ENCODE data around the gene CLCN4. TPM values are rescaled to one million over a fixed set of nuclear protein-coding genes. Genes with fewer than 3 reads are reported as not detected.

CLCN4 gene
- total RNA-seq, 2 donors from 2014 or later, result 0.33 to 1.6 TPM

DNA sequence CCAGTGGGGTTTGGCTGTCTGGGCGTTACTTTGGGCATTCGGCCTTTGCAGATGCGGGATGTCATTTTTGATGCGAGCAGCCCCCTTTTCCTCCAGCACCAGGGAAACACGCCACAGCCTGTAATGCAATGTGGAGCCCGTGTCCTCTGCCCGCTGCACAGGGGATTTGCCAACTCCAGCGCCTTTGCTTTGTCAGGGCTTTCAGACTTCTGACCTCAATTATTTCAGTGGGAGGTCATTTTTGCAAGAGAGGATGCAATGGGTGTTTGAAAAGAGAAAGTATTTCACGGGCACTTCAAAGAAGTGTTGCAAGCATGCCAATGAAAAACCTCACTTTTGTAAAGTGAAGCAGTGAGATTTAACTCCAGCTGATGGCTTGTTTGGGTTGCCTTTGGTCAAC, 11.5 kb downstream of the CLCN4 start:
- TF ChIP-seq, protein P1, sequence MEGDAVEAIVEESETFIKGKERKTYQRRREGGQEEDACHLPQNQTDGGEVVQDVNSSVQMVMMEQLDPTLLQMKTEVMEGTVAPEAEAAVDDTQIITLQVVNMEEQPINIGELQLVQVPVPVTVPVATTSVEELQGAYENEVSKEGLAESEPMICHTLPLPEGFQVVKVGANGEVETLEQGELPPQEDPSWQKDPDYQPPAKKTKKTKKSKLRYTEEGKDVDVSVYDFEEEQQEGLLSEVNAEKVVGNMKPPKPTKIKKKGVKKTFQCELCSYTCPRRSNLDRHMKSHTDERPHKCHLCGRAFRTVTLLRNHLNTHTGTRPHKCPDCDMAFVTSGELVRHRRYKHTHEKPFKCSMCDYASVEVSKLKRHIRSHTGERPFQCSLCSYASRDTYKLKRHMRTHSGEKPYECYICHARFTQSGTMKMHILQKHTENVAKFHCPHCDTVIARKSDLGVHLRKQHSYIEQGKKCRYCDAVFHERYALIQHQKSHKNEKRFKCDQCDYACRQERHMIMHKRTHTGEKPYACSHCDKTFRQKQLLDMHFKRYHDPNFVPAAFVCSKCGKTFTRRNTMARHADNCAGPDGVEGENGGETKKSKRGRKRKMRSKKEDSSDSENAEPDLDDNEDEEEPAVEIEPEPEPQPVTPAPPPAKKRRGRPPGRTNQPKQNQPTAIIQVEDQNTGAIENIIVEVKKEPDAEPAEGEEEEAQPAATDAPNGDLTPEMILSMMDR (IDR thresholded peaks at IDR 0.05), result no peak
- TF ChIP-seq POLR2A (IDR thresholded peaks at IDR 0.05), result no peak
- Histone ChIP-seq H3K9me3 (no peaks in the 10 kb centered on the region), H3K4me1 (no peaks in the 10 kb centered on the region), H3K4me3 (no peak overlapping the region), H3K36me3 (replicated peaks in 1 of 2; ENCODE audit: insufficient read depth in 1 of 2, low read depth in 2 of 2) (no peaks in the 10 kb centered on the region), H3K27me3 (no peaks in the 10 kb centered on the region), H3K27ac (no peak overlapping the region)
- DNase-seq (no peak), ATAC-seq (no peak)
- 80 to 87% methylated on average over 6 to 8 of the region's 9 CpGs for WGBS, 2 donors
- intact Hi-C loops (cut with DNase I), result no loop called here

DNA sequence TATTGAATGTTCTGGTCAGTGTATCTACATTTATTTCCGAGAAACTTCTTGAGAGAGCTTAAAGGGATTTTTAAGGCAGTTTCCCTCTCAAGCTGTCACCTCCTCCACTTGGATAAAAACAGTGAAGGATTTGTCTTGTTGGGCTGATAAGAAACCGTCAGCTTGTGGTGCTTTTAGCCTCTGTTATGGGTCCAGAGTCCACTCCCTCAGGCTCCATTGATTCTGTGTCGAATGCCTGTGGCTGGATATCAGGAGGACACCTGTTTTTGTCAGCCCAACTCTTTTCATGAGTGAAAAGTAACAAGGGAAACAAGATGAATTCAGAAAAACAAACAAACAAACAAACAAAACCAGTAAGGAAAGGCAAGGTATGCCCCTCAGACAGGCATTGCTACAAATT, 12.4 kb downstream of the CLCN4 start:
- no peak for TF ChIP-seq POLR2A (IDR thresholded peaks at IDR 0.05)
- TF ChIP-seq, protein P1 (IDR thresholded peaks at IDR 0.05), result no peak
- ATAC-seq, result no peak
- intact Hi-C loops (cut with DNase I), result no loop called here
- no peaks in the 10 kb centered on the region for H3K9me3 ChIP-seq
- H3K27ac ChIP-seq, result no peak overlapping the region
- no peak overlapping the region for H3K4me3 ChIP-seq
- no peaks in the 10 kb centered on the region for H3K27me3 ChIP-seq
- H3K4me1 ChIP-seq, result no peaks in the 10 kb centered on the region
- no peaks in the 10 kb centered on the region for H3K36me3 ChIP-seq (replicated peaks in 1 of 2; ENCODE audit: insufficient read depth in 1 of 2, low read depth in 2 of 2)
- 16 to 42% methylated on average over 3 of the region's 3 CpGs for WGBS, 2 donors
- DNase-seq, result no peak

DNA sequence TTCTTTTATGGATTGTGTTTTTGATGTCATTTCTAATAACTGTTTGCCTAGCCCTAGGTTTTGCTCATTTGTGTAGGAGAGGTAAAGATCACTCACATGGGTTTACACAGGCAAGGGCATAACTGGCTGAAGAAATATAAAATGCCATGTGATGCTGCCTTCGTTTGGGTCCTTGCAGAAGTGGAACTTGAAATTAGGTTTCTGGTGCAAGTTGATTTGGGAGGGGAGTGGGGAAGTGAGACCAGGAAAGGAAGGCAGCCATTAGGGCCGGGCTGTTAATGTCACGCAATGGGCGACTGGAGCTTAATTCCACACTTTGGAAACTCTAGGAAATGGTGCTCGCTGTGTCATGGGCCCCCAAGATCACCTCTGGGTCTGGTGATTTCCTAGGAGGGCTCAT, 14.5 kb downstream of the CLCN4 start:
- intact Hi-C loops (cut with DNase I), result no loop called here
- Histone ChIP-seq H3K27ac (no peak overlapping the region), H3K27me3 (no peaks in the 10 kb centered on the region), H3K36me3 (replicated peaks in 1 of 2; ENCODE audit: insufficient read depth in 1 of 2, low read depth in 2 of 2) (no peaks in the 10 kb centered on the region), H3K4me1 (peaks cover 4% of the 10 kb centered on the region), H3K9me3 (no peaks in the 10 kb centered on the region), H3K4me3 (no peak overlapping the region)
- 85 to 87% methylated on average over 5 of the region's 5 CpGs for WGBS, 2 donors
- no peak for ATAC-seq
- DNase-seq, result peak in 1 of 4 donors; percentile 10
- TF ChIP-seq, protein P1 (IDR thresholded peaks at IDR 0.05), result no peak

DNA sequence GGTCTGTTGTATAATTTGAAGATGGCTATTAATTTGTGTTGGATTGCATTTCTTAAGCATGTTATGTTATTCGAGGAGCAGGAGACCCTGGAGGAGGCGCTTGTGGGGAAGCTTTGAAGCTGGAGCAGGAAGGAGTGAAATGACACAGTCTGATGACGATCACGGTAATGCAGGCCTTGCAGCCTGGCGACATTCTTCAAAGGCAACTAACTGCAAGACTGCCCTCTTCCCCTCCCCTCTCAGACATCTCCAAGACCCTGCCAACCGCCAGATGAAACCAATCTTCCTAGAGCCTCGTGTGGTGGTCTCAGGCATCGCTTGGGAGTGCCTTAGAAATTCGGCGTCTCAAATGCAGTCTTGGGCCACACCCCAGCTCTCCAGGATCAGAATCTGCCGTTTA, 16.1 kb downstream of the CLCN4 start:
- no peaks in the 10 kb centered on the region for H3K27me3 ChIP-seq
- intact Hi-C loops (cut with DNase I), result no loop called here
- no peak overlapping the region for H3K4me3 ChIP-seq
- TF ChIP-seq, protein P1 (IDR thresholded peaks at IDR 0.05), result no peak
- no peak for TF ChIP-seq POLR2A (IDR thresholded peaks at IDR 0.05)
- no peaks in the 10 kb centered on the region for H3K36me3 ChIP-seq (replicated peaks in 1 of 2; ENCODE audit: insufficient read depth in 1 of 2, low read depth in 2 of 2)
- peaks cover 13% of the 10 kb centered on the region for H3K4me1 ChIP-seq
- no peak overlapping the region for H3K27ac ChIP-seq
- 74 to 85% methylated on average over 6 to 10 of the region's 11 CpGs for WGBS, 2 donors
- DNase-seq (no peak), ATAC-seq (no peak)
- H3K9me3 ChIP-seq, result no peaks in the 10 kb centered on the region

DNA sequence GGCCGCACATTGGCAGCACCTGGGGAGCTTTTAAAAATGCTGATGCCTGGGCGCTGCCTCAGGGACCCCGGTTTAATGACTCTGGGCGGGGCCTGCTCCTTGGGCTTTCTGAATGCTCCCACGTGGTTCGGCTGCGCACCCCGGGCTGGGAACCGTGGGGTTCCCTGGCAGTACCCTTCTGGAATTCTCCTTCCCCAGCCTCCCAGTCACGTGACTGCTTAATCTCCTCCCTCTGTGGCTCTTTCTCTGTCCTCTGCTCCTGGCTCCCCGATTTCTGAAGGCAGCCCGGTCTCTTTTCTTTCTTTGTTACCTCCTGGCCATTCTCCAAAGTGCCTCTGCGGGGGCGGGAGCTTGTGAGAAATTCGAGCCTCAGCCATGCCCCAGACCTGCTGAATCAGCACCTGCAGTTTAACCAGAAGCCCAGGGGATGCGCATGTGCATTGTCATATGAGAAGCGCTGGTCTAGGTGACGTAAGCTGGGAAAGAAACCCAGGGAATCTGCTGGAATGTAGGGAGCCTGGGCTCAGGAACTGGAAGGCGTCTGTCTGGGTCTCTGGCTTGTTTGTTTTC, 16.6 kb downstream of the CLCN4 start:
- WGBS, 2 donors, result 58 to 86% methylated on average over 12 to 13 of the region's 19 CpGs
- peak in 3 of 4 donors; percentile 45 to 54 (median 49) for DNase-seq
- intact Hi-C loops (cut with DNase I), result no loop called here
- H3K4me3 ChIP-seq, result no peak overlapping the region
- H3K27me3 ChIP-seq, result no peaks in the 10 kb centered on the region
- no peak for ATAC-seq
- H3K9me3 ChIP-seq, result no peaks in the 10 kb centered on the region
- H3K36me3 ChIP-seq (replicated peaks in 1 of 2; ENCODE audit: insufficient read depth in 1 of 2, low read depth in 2 of 2), result no peaks in the 10 kb centered on the region
- no peak overlapping the region for H3K27ac ChIP-seq
- TF ChIP-seq, protein P1 (IDR thresholded peaks at IDR 0.05), result no peak
- no peak for TF ChIP-seq POLR2A (IDR thresholded peaks at IDR 0.05)
- peaks cover 13% of the 10 kb centered on the region for H3K4me1 ChIP-seq
